H1 (cell line): ENCODE data around the gene ATXN1L. TPM values are rescaled to one million over a fixed set of nuclear protein-coding genes. Genes with fewer than 3 reads are reported as not detected.

ENCODE experiments used
- HDAC2 ChIP-seq, 2 experiments: fragments of 300-600 bp in 1 of 2; sonication (generic) in 1 of 2; IDR thresholded peaks; 2 replicates each; pipeline ENCODE4 v1.6.1; 2011 to 2012; ENCODE audit warnings: low read depth in 2 of 2, low read length in 2 of 2, mild to moderate bottlenecking in 2 of 2, moderate library complexity in 2 of 2, borderline replicate concordance in 1 of 2, inconsistent platforms in 1 of 2
- RBBP5 ChIP-seq: IDR thresholded peaks from 2 replicates; pipeline ENCODE4 v1.7.1; 2012; ENCODE audit warnings: low read depth, mild to moderate bottlenecking, inconsistent platforms, low read length, moderate library complexity, borderline replicate concordance
- polyA plus RNA-seq, 7 experiments: library from polyadenylated mRNA; depleted of rRNA in 3 of 7; stranded (reverse) in 5 of 7; unstranded in 2 of 7; fragments of >200 nt in 5 of 7; fragments of 200-250 nt in 2 of 7; gene quantifications; 1 replicate in 5 of 7; 2 replicates in 1 of 7; 4 replicates in 1 of 7; pipeline versions ENCODE4 v1.2.1 to v1.2.3, GENCODE V29; 2011 to 2013; ENCODE audit warnings: missing spikeins in 2 of 7, mixed read lengths in 2 of 7
- total RNA-seq: library from RNA; stranded (reverse); fragmentation: NEBNext Ultra II Directional; extraction: Animal tissue kit (Norgen Biotek cat#: 25700); gene quantifications from 2 replicates; pipeline ENCODE4 v1.2.1, GENCODE V29; 2021

The ATXN1L gene
- total and polyA plus RNA-seq, 2 of the 8 experiments (the other 6 are each of a cell fraction or from before 2014, with no cell fraction given), result 12.1 to 23.8 TPM

DNA sequence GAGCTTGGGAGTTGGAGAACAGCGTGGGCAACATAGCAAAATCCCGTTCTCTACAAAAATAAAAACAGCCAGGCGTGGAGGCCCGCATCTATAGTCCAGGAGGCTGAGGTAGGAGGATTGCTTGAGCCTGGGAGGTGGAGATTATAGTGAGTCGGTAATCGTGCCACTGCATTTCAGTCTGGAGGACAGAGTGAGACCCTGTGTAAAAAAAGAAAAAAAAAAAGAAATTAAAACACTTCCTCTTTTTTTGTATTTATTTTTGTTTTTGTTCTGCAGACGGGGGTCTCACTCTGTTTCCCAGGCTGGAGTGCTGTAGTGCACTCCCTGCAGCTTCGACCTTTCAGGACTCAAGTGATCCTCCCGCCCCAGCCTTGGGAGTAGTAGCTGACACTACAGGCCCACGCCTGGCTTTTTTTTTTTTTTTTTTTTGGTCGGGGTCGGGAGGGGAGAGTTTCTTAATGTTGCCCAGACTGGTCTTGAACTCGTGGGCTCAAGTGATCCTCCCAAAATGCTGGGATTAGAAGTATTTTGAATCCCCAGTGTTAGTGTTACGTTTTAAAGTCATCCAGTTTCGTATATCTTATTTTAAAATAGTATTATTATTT is 51.1 kb downstream of the ATXN1L start (continued):
- no peak for TF ChIP-seq RBBP5
- TF ChIP-seq HDAC2 (IDR thresholded peaks at IDR 0.05; ENCODE audit: borderline replicate concordance in 1 of 2, low read depth in 2 of 2, low read length in 2 of 2), result no peak
- TF ChIP-seq, all 59 proteins: peak for 0
